Lower leg skin (tissue), 3 donors: ENCODE results near the gene TBCD.

ENCODE experiments used
- CTCF ChIP-seq, 3 donors: fragments of 450-650 bp; IDR thresholded peaks; one replicate each; pipeline ENCODE4 v1.5.1; 2016; ENCODE audit warnings: antibody characterized with exemption in 3 of 3, mild to moderate bottlenecking in 3 of 3, moderate library complexity in 2 of 3
- POLR2A ChIP-seq, 2 donors: fragments of 450-650 bp; IDR thresholded peaks; one replicate each; pipeline ENCODE4 v1.6.1; 2016 to 2017; ENCODE audit warnings: antibody characterized with exemption in 2 of 2, mild to moderate bottlenecking in 1 of 2, moderate library complexity in 1 of 2

- no peak for TF ChIP-seq POLR2A (IDR thresholded peaks at IDR 0.05)
- TF ChIP-seq CTCF (IDR thresholded peaks at IDR 0.05), result no peak
These were observed 227.0 kb downstream of the TBCD start for GRCh38 chr17:82978765-82979349.
